AG09319 (cell line): ENCODE results near the gene PLRG1.

Experiments
- DNase-seq: peaks from one replicate; pipeline ENCODE4 v3.0.0-alpha.2; 2010; ENCODE audit warnings: low read depth; ENCODE audit errors: extremely low read depth
- TF ChIP-seq, protein P1 (sequence below): IDR thresholded peaks from 2 replicates; pipeline ENCODE4 v1.5.1; 2011; ENCODE audit warnings: low read depth, mild to moderate bottlenecking, inconsistent platforms, low read length, moderate library complexity

Gene PLRG1

DNA sequence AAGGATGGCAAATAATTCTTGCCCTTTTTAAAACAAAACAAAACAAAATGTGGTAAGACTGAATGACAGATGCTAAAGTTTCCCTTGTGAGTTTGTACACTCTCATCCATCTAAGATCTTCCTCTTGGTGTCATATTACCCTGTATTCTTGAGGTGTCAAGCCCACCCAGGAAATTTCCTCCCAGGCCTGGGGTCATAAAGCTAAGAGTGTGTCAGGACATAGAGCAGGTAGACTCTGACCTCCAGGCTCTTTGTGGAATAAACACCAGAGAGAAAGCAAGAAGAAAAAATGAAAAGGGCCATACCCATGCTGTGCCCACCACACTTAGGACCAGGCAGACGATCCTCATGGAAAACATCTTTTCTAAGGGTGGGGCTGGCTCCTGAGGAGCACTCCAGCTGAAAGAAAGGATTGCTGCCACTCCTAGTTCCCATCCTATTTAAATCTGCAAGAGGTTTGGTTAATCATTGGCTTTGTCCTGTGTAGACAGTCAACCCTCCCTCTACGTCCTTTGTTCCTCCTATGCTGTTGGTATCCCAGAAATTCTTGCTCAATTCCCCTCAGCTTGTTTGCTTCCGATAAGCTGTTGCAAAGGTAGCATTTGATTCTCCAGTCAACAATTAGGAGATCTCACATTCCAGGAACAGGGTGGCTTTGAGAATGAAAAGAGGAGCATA is 40.3 kb upstream of the PLRG1 start, which contains the start of gene FGA:
FGA (minus strand) TSS at position 414 of the 678 bp plus-strand sequence; CDS start at position 359, 55 bp downstream.
- no peak for DNase-seq
- TF ChIP-seq, protein P1, sequence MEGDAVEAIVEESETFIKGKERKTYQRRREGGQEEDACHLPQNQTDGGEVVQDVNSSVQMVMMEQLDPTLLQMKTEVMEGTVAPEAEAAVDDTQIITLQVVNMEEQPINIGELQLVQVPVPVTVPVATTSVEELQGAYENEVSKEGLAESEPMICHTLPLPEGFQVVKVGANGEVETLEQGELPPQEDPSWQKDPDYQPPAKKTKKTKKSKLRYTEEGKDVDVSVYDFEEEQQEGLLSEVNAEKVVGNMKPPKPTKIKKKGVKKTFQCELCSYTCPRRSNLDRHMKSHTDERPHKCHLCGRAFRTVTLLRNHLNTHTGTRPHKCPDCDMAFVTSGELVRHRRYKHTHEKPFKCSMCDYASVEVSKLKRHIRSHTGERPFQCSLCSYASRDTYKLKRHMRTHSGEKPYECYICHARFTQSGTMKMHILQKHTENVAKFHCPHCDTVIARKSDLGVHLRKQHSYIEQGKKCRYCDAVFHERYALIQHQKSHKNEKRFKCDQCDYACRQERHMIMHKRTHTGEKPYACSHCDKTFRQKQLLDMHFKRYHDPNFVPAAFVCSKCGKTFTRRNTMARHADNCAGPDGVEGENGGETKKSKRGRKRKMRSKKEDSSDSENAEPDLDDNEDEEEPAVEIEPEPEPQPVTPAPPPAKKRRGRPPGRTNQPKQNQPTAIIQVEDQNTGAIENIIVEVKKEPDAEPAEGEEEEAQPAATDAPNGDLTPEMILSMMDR: no peak

DNA sequence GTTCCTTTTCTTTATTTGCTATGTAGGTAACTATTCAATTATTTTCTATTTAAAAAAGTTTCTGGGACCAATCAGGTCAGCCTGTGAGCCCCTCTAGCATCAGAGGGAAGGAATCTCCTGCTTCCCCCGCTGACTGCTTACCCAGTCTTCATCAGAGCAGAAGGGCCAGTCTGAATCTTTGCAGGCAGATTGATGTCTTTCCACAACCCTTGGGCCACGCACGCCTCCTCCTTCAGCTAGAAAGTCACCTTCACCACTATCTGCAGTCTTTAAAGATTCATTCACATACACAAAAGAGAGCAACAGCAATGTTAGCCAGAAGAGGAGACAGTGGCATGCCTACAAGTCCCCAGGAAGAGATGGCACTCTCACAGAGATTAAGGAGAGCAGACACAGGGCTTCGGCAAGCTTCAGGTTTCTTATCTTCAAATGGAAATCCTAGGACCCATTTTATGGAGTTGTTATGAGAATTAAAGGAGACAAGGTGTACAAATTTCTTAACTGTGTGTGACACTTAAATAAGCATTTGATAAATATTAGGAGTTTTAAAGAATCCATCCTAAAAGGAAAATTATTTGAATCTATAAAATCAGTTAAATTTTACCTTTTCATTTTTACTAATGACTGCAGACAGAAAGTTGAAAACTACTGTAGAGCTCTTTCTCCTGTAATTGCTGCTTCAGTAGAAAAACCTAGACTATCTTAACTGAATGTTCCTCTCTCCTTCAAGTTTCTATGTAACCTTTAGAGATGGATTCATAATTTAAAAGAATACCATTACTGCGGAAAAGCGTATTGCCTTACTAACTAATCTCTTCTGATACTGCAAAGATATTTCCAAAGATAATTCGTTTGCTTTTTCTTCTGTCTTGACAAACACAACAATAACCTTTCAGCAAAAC is 39.3 kb upstream of the PLRG1 start:
- DNase-seq: no peak
- TF ChIP-seq, protein P1: no peak

DNA sequence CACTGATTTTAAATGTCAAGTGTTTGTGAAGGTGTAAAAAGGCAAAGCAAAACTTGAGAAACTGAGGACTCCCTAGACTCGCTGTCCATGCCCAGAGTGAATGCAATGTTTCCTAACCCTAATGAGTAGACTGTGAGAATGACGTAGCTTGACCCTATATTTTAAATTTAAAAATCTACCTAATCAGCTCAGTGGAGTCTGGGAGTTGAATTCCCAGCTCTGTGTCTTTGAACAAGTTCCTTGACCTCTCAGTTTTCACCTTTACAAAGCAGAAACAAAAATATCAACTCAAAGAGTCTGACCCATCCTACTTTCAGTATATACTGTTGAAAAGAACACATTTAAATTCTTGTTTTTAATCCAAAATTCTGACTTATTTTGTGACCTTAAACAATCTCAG is 38.0 kb upstream of the PLRG1 start:
- TF ChIP-seq, protein P1: no peak
- no peak for DNase-seq

DNA sequence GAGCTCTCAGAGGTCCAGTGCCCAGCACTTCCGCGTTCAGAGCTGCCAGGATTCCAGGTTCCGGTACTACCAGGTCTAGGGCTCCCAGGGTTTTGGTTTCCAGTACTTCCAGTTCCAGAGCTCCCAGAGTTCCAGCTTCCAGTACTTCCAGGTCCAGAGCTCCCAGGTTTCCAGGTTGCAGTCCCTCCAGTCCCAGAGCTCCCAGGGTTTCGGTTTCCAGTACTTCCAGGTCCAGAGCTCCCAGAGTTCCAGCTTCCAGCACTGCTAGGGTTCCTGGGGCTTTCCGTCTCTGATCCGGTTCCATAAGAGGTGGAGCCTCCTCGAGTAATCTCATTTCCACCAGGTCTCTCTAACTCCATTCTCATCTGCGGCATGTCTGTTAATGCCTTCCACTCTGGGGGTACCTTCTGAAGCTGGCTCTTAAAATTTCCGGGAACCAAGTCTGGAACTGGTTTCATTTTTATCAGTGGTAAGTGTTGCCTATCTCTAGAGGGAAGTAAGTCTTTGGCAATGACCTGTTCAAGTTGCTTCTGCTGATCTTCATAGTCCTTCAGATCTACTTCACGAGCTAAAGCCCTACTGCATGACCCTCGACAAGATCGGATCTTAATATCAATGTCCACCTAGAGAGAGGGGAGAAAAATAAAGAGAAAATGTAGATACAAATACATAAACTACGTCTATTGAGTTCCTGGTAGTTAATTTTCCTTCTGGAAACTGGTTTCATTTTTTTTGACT is 36.3 kb upstream of the PLRG1 start:
- TF ChIP-seq, protein P1: no peak

DNA sequence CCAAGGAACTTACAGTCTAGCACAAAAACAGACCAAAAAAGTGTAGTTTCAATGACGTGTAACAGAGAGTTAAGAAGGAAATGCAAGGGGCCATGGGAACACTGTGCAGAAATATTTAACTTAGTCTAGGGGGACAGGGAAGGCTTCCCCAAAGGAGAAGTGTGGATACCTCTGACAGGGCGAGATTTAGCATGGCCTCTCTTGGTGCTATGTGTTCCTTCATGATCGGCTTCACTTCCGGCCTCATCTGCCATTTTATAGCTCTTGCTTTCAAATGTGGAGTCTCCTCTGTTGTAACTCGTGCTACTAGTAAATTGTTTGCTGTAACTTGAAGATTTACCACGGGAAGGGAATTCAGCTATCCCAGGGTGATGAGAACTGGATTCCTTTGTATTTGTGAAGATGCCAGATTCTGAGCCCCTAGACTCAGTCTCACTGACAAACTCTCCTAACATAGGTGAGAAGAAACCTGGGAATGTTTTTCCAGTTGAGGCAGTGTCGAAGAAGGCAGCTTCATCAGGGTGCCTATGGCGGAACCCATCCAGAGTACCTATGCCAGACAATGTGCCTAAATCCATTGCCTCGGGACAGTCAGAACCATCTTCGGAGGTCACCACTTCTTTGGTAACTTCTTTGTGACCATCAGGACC is 35.3 kb upstream of the PLRG1 start:
- TF ChIP-seq, protein P1: no peak
- no peak for DNase-seq

More for the DNA sequence above, 36.3 kb upstream of the PLRG1 start:
- DNase-seq: no peak

DNA sequence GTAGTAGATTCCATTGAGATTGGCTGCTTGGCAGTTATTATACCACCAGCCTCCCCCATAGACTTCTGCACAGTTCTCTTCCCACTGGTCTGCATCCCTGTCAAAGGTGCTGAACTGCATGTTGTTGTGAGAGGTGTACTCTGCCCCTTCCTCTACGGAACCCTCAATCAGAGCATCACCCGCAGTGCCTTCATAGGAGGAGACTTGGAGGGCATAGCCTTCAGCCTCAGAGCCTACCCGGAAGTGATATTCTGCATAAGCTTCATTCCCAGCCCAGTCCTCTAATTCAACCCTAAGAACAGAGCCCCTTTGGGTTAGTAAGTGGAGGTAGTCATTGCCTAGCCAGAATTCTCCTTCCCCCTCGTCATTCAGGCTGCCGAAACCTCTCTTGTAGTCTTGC is 34.1 kb upstream of the PLRG1 start:
- TF ChIP-seq, protein P1: no peak
- no peak for DNase-seq
